ENCODE data around the gene LDB3.
A peak's percentile ranks its signal among the peaks of the same experiment; 100 is the strongest.

LDB3 gene

DNA sequence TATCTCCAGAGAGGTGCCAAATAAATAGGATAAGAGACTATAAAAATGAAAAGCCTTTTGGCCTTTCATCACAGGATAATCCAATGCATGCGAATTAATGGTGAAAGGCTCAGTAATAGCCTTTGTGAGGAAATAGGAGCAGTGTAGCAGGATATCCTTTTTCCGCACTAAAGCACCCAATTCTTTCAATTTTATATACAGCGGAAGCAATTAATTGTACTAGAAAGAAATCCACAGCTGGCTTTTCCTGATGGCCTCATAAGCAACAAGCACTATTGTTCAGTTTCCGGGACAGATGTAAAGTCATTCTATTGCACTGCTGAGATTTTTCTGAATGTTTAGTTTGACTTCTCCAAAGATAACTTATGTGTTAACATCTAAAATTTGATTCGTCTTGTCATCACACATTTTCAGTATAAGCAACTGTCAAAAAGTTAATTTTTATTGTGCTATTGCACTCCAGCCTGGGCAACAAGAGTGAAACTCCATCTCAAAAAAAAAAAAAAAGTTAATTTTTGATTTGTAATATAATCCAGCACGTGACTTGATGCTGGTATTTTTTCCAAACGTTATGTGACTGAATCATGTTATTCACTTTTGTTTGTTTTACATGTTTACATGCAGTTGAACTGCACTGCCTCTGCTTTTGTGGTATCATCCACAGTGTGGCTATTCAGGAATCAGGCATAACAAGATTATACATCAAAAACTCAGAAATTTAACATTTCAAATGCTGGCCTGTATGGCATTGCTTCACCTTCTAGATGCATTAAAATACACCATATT is 79.7 kb downstream of the LDB3 start:
- TF ChIP-seq, protein P1, sequence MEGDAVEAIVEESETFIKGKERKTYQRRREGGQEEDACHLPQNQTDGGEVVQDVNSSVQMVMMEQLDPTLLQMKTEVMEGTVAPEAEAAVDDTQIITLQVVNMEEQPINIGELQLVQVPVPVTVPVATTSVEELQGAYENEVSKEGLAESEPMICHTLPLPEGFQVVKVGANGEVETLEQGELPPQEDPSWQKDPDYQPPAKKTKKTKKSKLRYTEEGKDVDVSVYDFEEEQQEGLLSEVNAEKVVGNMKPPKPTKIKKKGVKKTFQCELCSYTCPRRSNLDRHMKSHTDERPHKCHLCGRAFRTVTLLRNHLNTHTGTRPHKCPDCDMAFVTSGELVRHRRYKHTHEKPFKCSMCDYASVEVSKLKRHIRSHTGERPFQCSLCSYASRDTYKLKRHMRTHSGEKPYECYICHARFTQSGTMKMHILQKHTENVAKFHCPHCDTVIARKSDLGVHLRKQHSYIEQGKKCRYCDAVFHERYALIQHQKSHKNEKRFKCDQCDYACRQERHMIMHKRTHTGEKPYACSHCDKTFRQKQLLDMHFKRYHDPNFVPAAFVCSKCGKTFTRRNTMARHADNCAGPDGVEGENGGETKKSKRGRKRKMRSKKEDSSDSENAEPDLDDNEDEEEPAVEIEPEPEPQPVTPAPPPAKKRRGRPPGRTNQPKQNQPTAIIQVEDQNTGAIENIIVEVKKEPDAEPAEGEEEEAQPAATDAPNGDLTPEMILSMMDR (conservative IDR thresholded peaks at IDR 0.05; ENCODE audit: low read depth, low read length) = no peak

DNA sequence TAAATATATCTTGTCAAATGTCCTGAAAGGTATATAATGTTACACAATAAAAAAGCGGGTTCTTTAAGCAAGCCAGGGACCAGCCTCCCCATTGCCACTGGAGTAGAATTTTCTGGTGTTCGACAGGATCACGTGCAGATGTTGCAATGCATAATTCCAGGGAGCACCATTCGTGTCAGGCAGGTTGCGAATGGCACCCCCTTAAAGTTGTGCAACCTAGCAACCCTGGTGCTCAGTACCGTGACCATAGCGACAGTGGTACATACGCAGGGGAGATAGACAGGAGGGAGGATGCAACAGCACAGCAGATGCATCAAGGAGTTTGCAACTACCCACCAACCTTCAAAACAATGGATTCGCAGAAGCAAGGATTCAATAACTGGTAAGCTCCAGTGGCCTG is 81.5 kb downstream of the LDB3 start:
- no peak for DNase-seq (ENCODE audit: low read depth)
- H3K4me3 ChIP-seq (ENCODE audit: low read length) = no peak overlapping the region
- TF ChIP-seq, protein P1 (conservative IDR thresholded peaks at IDR 0.05; ENCODE audit: low read depth, low read length) = no peak

More for the DNA sequence above, 79.7 kb downstream of the LDB3 start:
- H3K4me3 ChIP-seq (ENCODE audit: low read length) = no peak overlapping the region
- DNase-seq (ENCODE audit: low read depth) = peak; percentile 17

DNA sequence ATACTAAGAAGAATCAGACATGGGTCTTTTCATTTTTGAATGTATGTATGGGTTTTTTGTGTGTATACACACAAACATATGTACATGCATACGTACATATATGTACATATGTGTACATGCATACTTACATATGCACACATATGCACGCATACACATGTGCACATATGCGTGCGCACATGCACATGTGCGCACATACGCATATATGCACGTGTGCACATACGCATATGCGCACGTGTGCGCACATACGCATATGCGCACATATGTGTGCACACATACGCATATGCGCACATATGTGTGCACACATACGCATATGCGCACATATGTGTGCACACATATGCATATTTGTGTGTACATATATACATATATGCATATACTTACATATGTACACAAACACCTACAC is 83.2 kb downstream of the LDB3 start:
- TF ChIP-seq, protein P1 (conservative IDR thresholded peaks at IDR 0.05; ENCODE audit: low read depth, low read length) = no peak
- DNase-seq (ENCODE audit: low read depth) = no peak

DNA sequence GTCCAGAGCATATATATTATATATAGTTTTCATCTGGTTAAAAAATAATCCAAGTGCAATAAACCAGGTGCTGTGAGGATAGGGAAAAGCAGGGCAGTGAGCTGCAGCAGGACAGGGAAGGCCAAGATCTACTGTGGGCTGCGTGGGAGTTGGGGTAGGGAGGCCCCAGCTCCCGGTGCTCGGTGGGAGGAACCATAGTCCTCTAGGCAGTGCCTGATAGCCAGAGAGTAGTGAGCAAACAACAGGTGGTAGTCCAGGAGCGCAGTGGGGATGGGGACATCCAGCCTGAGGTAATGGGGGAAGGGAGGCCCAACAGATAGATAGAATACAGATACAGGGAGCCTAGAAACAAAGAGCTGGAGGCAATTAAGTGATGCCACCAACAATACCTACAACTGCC is 84.0 kb downstream of the LDB3 start:
- DNase-seq (ENCODE audit: low read depth) = no peak
- TF ChIP-seq, protein P1 (conservative IDR thresholded peaks at IDR 0.05; ENCODE audit: low read depth, low read length) = no peak
- no peak overlapping the region for H3K4me3 ChIP-seq (ENCODE audit: low read length)

More for the DNA sequence above, 83.2 kb downstream of the LDB3 start:
- no peak overlapping the region for H3K4me3 ChIP-seq (ENCODE audit: low read length)

DNA sequence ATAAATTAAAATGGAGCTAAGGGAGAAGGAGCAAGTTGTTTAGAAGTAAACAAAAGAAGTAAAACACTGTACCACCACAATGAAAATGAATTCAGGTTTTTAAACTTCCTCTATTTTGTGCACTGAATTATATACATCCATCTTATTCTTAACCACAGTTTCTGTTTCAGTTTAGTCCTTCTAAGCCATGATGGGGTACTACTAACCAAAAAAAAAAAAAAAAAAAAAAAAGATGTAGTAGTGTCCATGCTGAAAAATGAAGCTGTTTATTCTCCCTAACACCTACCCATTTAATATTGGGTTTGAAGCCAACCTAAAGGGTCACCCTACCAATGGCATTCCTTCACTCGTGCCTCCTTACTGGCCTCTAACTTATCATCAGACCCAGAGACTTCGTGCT is 84.7 kb downstream of the LDB3 start:
- TF ChIP-seq, protein P1 (conservative IDR thresholded peaks at IDR 0.05; ENCODE audit: low read depth, low read length) = no peak
- no peak for DNase-seq (ENCODE audit: low read depth)
- H3K4me3 ChIP-seq (ENCODE audit: low read length) = no peak overlapping the region

DNA sequence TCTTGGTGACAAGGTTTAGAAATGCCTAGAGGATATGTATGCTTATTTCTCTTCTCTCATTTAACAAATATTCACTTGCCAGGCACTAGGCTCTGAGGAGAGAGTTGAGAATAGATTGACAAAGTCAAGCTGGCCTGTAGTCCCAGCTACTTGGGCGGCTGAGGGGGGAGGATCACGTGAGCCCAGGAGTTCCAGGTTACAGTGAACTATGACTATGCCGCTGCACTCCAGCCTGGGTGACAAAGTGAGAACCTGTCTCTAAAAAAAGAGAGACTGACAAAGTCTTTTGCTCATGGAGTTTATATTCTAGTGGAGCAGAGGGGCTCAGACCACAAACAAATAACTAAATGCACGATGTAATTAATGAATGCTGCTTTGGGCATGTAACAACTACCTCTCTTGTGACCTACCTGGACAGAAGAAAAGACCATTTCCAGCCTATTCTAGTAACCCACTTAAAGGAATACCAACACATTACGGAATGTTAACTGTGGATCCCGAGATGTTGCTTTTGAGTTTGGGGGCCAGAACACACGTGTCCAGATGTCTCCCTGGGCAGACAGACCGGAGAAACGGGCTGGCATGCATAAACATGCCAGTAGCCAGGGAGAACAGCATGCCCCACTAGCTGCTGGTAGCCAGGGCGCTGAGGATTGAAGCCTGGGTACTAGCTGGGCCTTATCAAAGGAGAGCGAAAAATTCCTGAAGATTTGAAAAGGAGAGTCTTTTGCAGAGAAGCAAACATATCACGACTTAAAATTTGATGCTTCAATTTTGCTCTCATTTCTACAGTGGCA is 85.5 kb downstream of the LDB3 start:
- DNase-seq (ENCODE audit: low read depth) = no peak
- TF ChIP-seq, protein P1 (conservative IDR thresholded peaks at IDR 0.05; ENCODE audit: low read depth, low read length) = no peak
- H3K4me3 ChIP-seq (ENCODE audit: low read length) = no peak overlapping the region

DNA sequence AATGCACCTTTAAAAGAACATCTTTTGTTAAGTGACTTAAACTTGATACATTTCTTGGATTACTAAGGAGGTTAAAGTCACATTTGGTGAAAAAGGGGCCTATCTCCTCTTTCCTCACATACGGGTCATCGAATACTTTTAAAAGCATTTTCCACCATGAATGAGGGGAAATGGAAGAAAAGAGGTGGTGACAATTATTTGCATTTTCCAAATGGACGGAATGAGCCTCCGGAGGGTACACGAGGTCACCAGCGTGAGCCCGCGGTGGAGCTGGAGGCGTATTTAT is 87.1 kb downstream of the LDB3 start:
- peak overlapping the region; percentile 78 for H3K4me3 ChIP-seq (ENCODE audit: low read length)
- TF ChIP-seq, protein P1 (conservative IDR thresholded peaks at IDR 0.05; ENCODE audit: low read depth, low read length) = no peak
- no peak for DNase-seq (ENCODE audit: low read depth)
